ENCODE measurements around the gene RARRES1. TPM values are rescaled to one million over a fixed set of nuclear protein-coding genes. Genes with fewer than 3 reads are reported as not detected.

RARRES1 gene
- polyA plus RNA-seq, 2 of the 4 experiments (the other 2 are of a cell fraction): 10.9 to 33.4 TPM

- TF ChIP-seq BCL3 (IDR thresholded peaks at IDR 0.05): 0 out of 3 replicates have a peak, but pooled peaks have one; percentile 28
- TF ChIP-seq KDM5A (IDR thresholded peaks at IDR 0.05): no peak
- no peak for TF ChIP-seq EHF (CRISPR knock-in tag; IDR thresholded peaks at IDR 0.05)
- peak; percentile 15 for TF ChIP-seq CHD2 (IDR thresholded peaks at IDR 0.05; ENCODE audit: low read length, partially characterized antibody)
- no peak for TF ChIP-seq GATA3 (IDR thresholded peaks at IDR 0.05; ENCODE audit: borderline replicate concordance)
- TF ChIP-seq EHMT2 (IDR thresholded peaks at IDR 0.05; ENCODE audit: low read depth): no peak
- no peak for TF ChIP-seq FOXS1 (CRISPR knock-in tag; IDR thresholded peaks at IDR 0.05)
- no peak for TF ChIP-seq MAFK (IDR thresholded peaks at IDR 0.05; ENCODE audit: partially characterized antibody)
- no peak for TF ChIP-seq POLR2AphosphoS2 (conservative IDR thresholded peaks at IDR 0.05; ENCODE audit: low read length)
- TF ChIP-seq SREBF2 (IDR thresholded peaks at IDR 0.05): no peak
- no peak for TF ChIP-seq CBX8 (IDR thresholded peaks at IDR 0.05)
- no peak for TF ChIP-seq JUN (IDR thresholded peaks at IDR 0.05)
- no peak for TF ChIP-seq RNF2 (IDR thresholded peaks at IDR 0.05; ENCODE audit: borderline replicate concordance, low read depth)
- no peak for TF ChIP-seq CEBPB (IDR thresholded peaks at IDR 0.05)
- no peak for TF ChIP-seq BHLHE40 (IDR thresholded peaks at IDR 0.05; ENCODE audit: low read depth, low read length)
- no peak for TF ChIP-seq HEYL (CRISPR knock-in tag; IDR thresholded peaks at IDR 0.05)
- TF ChIP-seq, protein P1, sequence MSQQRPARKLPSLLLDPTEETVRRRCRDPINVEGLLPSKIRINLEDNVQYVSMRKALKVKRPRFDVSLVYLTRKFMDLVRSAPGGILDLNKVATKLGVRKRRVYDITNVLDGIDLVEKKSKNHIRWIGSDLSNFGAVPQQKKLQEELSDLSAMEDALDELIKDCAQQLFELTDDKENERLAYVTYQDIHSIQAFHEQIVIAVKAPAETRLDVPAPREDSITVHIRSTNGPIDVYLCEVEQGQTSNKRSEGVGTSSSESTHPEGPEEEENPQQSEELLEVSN (IDR thresholded peaks at IDR 0.05; ENCODE audit: borderline replicate concordance, low read depth): no peak
- TF ChIP-seq RARB (CRISPR knock-in tag; IDR thresholded peaks at IDR 0.05): no peak
- peak; percentile 75 for TF ChIP-seq SMC3 (IDR thresholded peaks at IDR 0.05)
- TF ChIP-seq JUNB (IDR thresholded peaks at IDR 0.05): no peak
Observed at GRCh38 chr3:158672215-158673176, 59.8 kb downstream of the RARRES1 start, which contains the start of gene LXN (continued).

DNA sequence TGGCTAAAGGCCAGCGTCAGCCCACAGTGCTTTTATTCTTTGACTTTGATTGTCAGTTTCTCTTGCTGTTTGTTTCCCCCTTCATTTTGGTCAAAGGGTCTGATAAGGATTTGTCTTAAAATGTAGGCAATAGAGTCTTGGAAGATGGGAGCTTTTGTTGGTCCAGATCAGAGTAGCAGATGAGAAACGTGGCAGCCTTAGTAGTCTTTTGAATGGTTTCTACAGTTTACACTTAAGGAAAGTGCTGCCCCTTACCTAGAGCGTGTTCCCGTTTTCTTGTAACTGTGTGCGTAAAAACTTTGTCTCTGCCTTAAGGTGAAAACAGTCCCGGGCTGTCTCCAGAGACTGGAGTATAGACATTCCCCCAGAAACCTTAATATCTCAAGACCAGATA is 60.4 kb downstream of the RARRES1 start:
- ChIA-PET CTCF (interaction anchor here (0.6 to 2.7 kb wide), 23 partner anchors 9 to 131 kb away, joined by 3 to 27 read pairs (median 4); partner anchors contain the start of gene GFM1), POLR2A (interaction anchor here (0.5 to 1.0 kb wide), 2 partner anchors 51 to 1184 kb away, joined by 3 read pairs; no protein-coding TSS in a partner anchor)
- Histone ChIP-seq H3K4me1 (peaks cover 18% of the 10 kb centered on the region), H3K9me3 (no peaks in the 10 kb centered on the region), H3K4me2 (peak overlapping the region; percentile 88), H3K4me3 (peak overlapping the region; percentile 58), H3K27ac (peak overlapping the region; percentile 82 to 90)
- TF ChIP-seq CHD4 (IDR thresholded peaks at IDR 0.05; ENCODE audit: borderline replicate concordance) (no peak), ZC3H11A (IDR thresholded peaks at IDR 0.05) (no peak), GATA3 (IDR thresholded peaks at IDR 0.05; ENCODE audit: borderline replicate concordance) (no peak), KDM5A (IDR thresholded peaks at IDR 0.05) (no peak), TFCP2L1 (CRISPR knock-in tag; IDR thresholded peaks at IDR 0.05) (no peak), TP53 (CRISPR knock-in tag; IDR thresholded peaks at IDR 0.05) (no peak), HOXB13 (CRISPR knock-in tag; IDR thresholded peaks at IDR 0.05; ENCODE audit: low read depth) (no peak), SREBF2 (IDR thresholded peaks at IDR 0.05) (no peak), EHF (CRISPR knock-in tag; IDR thresholded peaks at IDR 0.05) (no peak), ELK1 (IDR thresholded peaks at IDR 0.05; ENCODE audit: low read depth, low read length) (no peak), RAD21 (conservative IDR thresholded peaks at IDR 0.05 in 1 of 2, IDR thresholded peaks at IDR 0.05 in 1 of 2) (no peak), HMGXB4 (CRISPR knock-in tag; IDR thresholded peaks at IDR 0.05; ENCODE audit: borderline replicate concordance) (no peak), CBX8 (IDR thresholded peaks at IDR 0.05) (no peak), EP300 (IDR thresholded peaks at IDR 0.05) (no peak), ZNF302 (CRISPR knock-in tag; IDR thresholded peaks at IDR 0.05) (no peak), RCOR1 (IDR thresholded peaks at IDR 0.05; ENCODE audit: low read depth, low read length) (no peak)
- TF ChIP-seq, protein P2, sequence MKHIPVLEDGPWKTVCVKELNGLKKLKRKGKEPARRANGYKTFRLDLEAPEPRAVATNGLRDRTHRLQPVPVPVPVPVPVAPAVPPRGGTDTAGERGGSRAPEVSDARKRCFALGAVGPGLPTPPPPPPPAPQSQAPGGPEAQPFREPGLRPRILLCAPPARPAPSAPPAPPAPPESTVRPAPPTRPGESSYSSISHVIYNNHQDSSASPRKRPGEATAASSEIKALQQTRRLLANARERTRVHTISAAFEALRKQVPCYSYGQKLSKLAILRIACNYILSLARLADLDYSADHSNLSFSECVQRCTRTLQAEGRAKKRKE (CRISPR knock-in tag; IDR thresholded peaks at IDR 0.05; ENCODE audit: low read depth): no peak
- FAIRE-seq (no peak), DNase-seq (ENCODE audit: low read depth in 1 of 2, low spot score in 1 of 2) (no peak), ATAC-seq (peak in 1 of 2 experiments; percentile 11; a peak in 1 of 6 replicates)
- 57% methylated on average over 6 of the region's 6 CpGs for WGBS (ENCODE audit: missing lambda C conversion rate)
